ENCODE measurements around the gene ZBTB5. TPM values are rescaled to one million over a fixed set of nuclear protein-coding genes. Genes with fewer than 3 reads are reported as not detected.

The ZBTB5 gene
- total and polyA plus RNA-seq, 2 of the 8 experiments (the other 6 are each of a cell fraction or from before 2014, with no cell fraction given) = 13.3 to 14.5 TPM

GRCh38 chr9:37447111-37447510 is 18.1 kb downstream of the ZBTB5 start:
- POLR2A ChIA-PET (ENCODE audit: partially characterized antibody) = interaction anchor here (1.4 to 3.1 kb wide), 2 partner anchors 11 to 20 kb away, joined by 5 to 14 read pairs; no protein-coding TSS in a partner anchor
- no peak overlapping the region for H3K27ac ChIP-seq (ENCODE audit: low read depth, low read length)

More at GRCh38 chr9:37447111-37447510, 18.1 kb downstream of the ZBTB5 start:
- Histone ChIP-seq H3K23ac (ENCODE audit: insufficient read length) (no peak overlapping the region), H3K27me3 (replicated peaks in 1 of 4; ENCODE audit: control insufficient read depth in 3 of 4, extremely low read depth in 1 of 4, insufficient read depth in 3 of 4, low read length in 3 of 4) (no peaks in the 10 kb centered on the region), H3K23me2 (ENCODE audit: low read depth, low read length) (no peaks in the 10 kb centered on the region), H3K4me1 (replicated peaks in 1 of 4; ENCODE audit: control insufficient read depth in 3 of 4, insufficient read depth in 4 of 4, low read length in 3 of 4) (no peaks in the 10 kb centered on the region; a peak in 1 of 7 replicates), H4K5ac (ENCODE audit: insufficient read length, low read depth, low read length) (no peak overlapping the region), H4K91ac (replicated peaks; ENCODE audit: insufficient read length, low read length) (no peak overlapping the region), H3K9ac (replicated peaks in 1 of 4; ENCODE audit: extremely low read depth in 1 of 4, low read depth in 3 of 4, low read length in 3 of 4) (no peak overlapping the region), H3K18ac (ENCODE audit: extremely low read depth, low read length) (no peak overlapping the region), H2BK20ac (ENCODE audit: low read length) (no peak overlapping the region), H4K20me1 (replicated peaks in 1 of 2; ENCODE audit: control insufficient read depth in 1 of 2, insufficient read depth in 2 of 2, low read length in 2 of 2) (peaks cover 2 to 10% of the 10 kb centered on the region in 2 experiments), H3K9me3 (ENCODE audit: insufficient read depth in 2 of 2, low read depth in 1 of 2, low read length in 1 of 2) (no peaks in the 10 kb centered on the region), H4K8ac (ENCODE audit: extremely low read depth, insufficient read depth, low read length) (no peak overlapping the region), H2AFZ (ENCODE audit: low read length) (no peak overlapping the region), H2BK15ac (ENCODE audit: low read length) (no peak overlapping the region), H2BK5ac (ENCODE audit: low read depth, low read length) (no peak overlapping the region), H3K14ac (ENCODE audit: insufficient read length) (no peak overlapping the region), H3K79me2 (ENCODE audit: control insufficient read depth in 1 of 2, insufficient read depth in 2 of 2, low read length in 2 of 2) (peaks cover 0 to 75% of the 10 kb centered on the region in 2 experiments; a peak in 3 of 4 replicates), H3K4me3 (ENCODE audit: extremely low read depth in 1 of 4, insufficient read depth in 2 of 4, low read depth in 3 of 4, low read length in 4 of 4) (no peak overlapping the region), H2BK120ac (replicated peaks; ENCODE audit: low read depth, low read length) (no peak overlapping the region), H3K4me2 (ENCODE audit: insufficient read depth in 1 of 2, low read depth in 2 of 2, low read length in 2 of 2) (no peak overlapping the region), H2AK5ac (ENCODE audit: low read depth, low read length) (no peak overlapping the region), H3K56ac (replicated peaks; ENCODE audit: insufficient read length, low read depth, low read length) (no peak overlapping the region), H3K79me1 (ENCODE audit: low read depth, low read length) (peaks cover 4% of the 10 kb centered on the region), H3K36me3 (ENCODE audit: control insufficient read depth in 2 of 4, insufficient read depth in 4 of 4, low read length in 3 of 4) (peaks cover 2 to 6% (median 5%) of the 10 kb centered on the region in 4 experiments; a peak in 5 of 8 replicates), H2BK12ac (ENCODE audit: low read depth, low read length) (no peak overlapping the region), H3K4ac (replicated peaks; ENCODE audit: insufficient read length, low read depth, low read length) (no peak overlapping the region)
- FAIRE-seq (no peak), DNase-seq (ENCODE audit: low read depth in 1 of 2, low spot score in 2 of 2) (no peak)
- CTCF ChIA-PET (ENCODE audit: partially characterized antibody) = interaction anchor here (1.4 to 1.7 kb wide), 2 partner anchors 36 to 40 kb away, joined by 3 to 4 read pairs; no protein-coding TSS in a partner anchor
- no peak for TF ChIP-seq CTBP2 (IDR thresholded peaks at IDR 0.05; ENCODE audit: borderline replicate concordance, insufficient read depth, insufficient read length, low read length)
- TF ChIP-seq KDM1A (IDR thresholded peaks at IDR 0.05; ENCODE audit: borderline replicate concordance, low read length) = no peak
- no peak for TF ChIP-seq ZNF274 (IDR thresholded peaks at IDR 0.05; ENCODE audit: borderline replicate concordance, extremely low read depth, low read length)
- TF ChIP-seq SIN3A (conservative IDR thresholded peaks at IDR 0.05 in 1 of 2, IDR thresholded peaks at IDR 0.05 in 1 of 2; ENCODE audit: low read depth in 1 of 2, low read length in 2 of 2) = no peak
- TF ChIP-seq, protein P1, sequence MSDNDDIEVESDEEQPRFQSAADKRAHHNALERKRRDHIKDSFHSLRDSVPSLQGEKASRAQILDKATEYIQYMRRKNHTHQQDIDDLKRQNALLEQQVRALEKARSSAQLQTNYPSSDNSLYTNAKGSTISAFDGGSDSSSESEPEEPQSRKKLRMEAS (IDR thresholded peaks at IDR 0.05) = no peak
- TF ChIP-seq MAFK (IDR thresholded peaks at IDR 0.05; ENCODE audit: low read depth, low read length) = no peak
- TF ChIP-seq SP1 (IDR thresholded peaks at IDR 0.05; ENCODE audit: low read depth, low read length) = no peak
- no peak for TF ChIP-seq BRCA1 (IDR thresholded peaks at IDR 0.05; ENCODE audit: low read depth, low read length)
- TF ChIP-seq CTCF (IDR thresholded peaks at IDR 0.05; ENCODE audit: control extremely low read depth in 1 of 3, insufficient read depth in 1 of 3, low read depth in 1 of 3, low read length in 3 of 3) = no peak

Data from H1 (cell line).